Naive B cell (primary cell): ENCODE data around the gene LDLR. TPM values are rescaled to one million over a fixed set of nuclear protein-coding genes. Genes with fewer than 3 reads are reported as not detected.
A peak's percentile ranks its signal among the peaks of the same experiment; 100 is the strongest.
"Not testable (repeated sequence)": the region's sequence is repeated elsewhere in the genome, so short reads cannot be mapped to it uniquely, and the experiment has no call there.

Source experiments
- ATAC-seq, 2 donors: fragments of 150-1000 bp; cut with Tn5 transposase; 2 replicates each; pipeline ENCODE4 v1.10.0; 2021; ENCODE audit warnings: low read depth in 2 of 2, mild to moderate bottlenecking in 2 of 2, moderate library complexity in 2 of 2
- DNase-seq: peaks from one replicate; pipeline ENCODE4 v3.0.0; 2022
- H3K27ac Mint-ChIP-seq, 6 donors: one replicate each; pipeline ENCODE4 v1.8.0; 2020 to 2022; ENCODE audit warnings: mild to moderate bottlenecking in 6 of 6, mixed read lengths in 6 of 6, moderate library complexity in 5 of 6, inconsistent platforms in 2 of 6
- H3K27me3 Mint-ChIP-seq, 3 donors: one replicate each; pipeline ENCODE4 v1.8.0; 2021 to 2022; ENCODE audit warnings: mixed read lengths in 3 of 3, mild to moderate bottlenecking in 1 of 3
- H3K36me3 Mint-ChIP-seq, 2 donors: one replicate each; pipeline ENCODE4 v1.8.0; 2020 to 2022; ENCODE audit warnings: mixed read lengths in 2 of 2, inconsistent platforms in 1 of 2, mild to moderate bottlenecking in 1 of 2
- H3K4me1 Mint-ChIP-seq, 3 donors: one replicate each; pipeline ENCODE4 v1.8.0; 2020 to 2022; ENCODE audit warnings: mixed read lengths in 3 of 3, inconsistent platforms in 1 of 3, mild to moderate bottlenecking in 1 of 3, moderate library complexity in 1 of 3
- H3K4me3 Mint-ChIP-seq, 8 donors: one replicate each; pipeline ENCODE4 v1.8.0; 2020 to 2022; ENCODE audit warnings: mild to moderate bottlenecking in 8 of 8, mixed read lengths in 8 of 8, moderate library complexity in 8 of 8, inconsistent platforms in 2 of 8
- H3K9me3 Mint-ChIP-seq, 7 donors: one replicate each; pipeline ENCODE4 v1.8.0; 2020 to 2022; ENCODE audit warnings: mixed read lengths in 7 of 7, mild to moderate bottlenecking in 5 of 7, inconsistent platforms in 2 of 7, moderate library complexity in 1 of 7
- polyA plus RNA-seq, 6 donors: library from polyadenylated mRNA; unstranded; fragments of 300-500 nt; fragmentation: Illumina TruSeq; gene quantifications; one replicate each; pipeline ENCODE4 v1.2.3, GENCODE V29; 2021; ENCODE audit warnings: low read depth in 6 of 6

Gene LDLR
- polyA plus RNA-seq, 6 donors from 2014 or later, result 0.35 to 2.6 (median 1.0) TPM

- Mint-ChIP-seq H3K36me3 (peaks cover 0 to 6% of the 10 kb centered on the region in 2 donors), H3K27me3 (peaks cover 5 to 7% (median 6%) of the 10 kb centered on the region in 3 donors), H3K27ac (peak overlapping the region in 1 of 6 donors; percentile 80), H3K4me1 (peaks cover 0 to 3% (median 0%) of the 10 kb centered on the region in 3 donors), H3K4me3 (no peak overlapping the region), H3K9me3 (no peaks in the 10 kb centered on the region)
- DNase-seq (no peak), ATAC-seq (no peak)
These were observed 25.8 kb downstream of the LDLR start for GRCh38 chr19:11115042-11115441.

GRCh38 chr19:11115895-11116446 is 26.7 kb downstream of the LDLR start:
- no peak for DNase-seq
- no peak overlapping the region for H3K27ac Mint-ChIP-seq
- H3K9me3 Mint-ChIP-seq, result peaks cover 0 to 2% (median 0%) of the 10 kb centered on the region in 7 donors
- no peak overlapping the region for H3K4me3 Mint-ChIP-seq
- H3K4me1 Mint-ChIP-seq, result peaks cover 0 to 3% (median 0%) of the 10 kb centered on the region in 3 donors
- H3K36me3 Mint-ChIP-seq, result peaks cover 0 to 6% of the 10 kb centered on the region in 2 donors
- peaks cover 5 to 7% (median 6%) of the 10 kb centered on the region in 3 donors for H3K27me3 Mint-ChIP-seq
- ATAC-seq, result no peak

GRCh38 chr19:11116507-11116906 is 27.2 kb downstream of the LDLR start:
- H3K27me3 Mint-ChIP-seq, result peaks cover 6 to 8% (median 7%) of the 10 kb centered on the region in 3 donors
- ATAC-seq (no peak), DNase-seq (no peak)
- no peak overlapping the region for H3K4me3 Mint-ChIP-seq
- H3K4me1 Mint-ChIP-seq, result peaks cover 0 to 3% (median 0%) of the 10 kb centered on the region in 3 donors
- peak overlapping the region in 1 of 6 donors; percentile 39 for H3K27ac Mint-ChIP-seq
- peaks cover 0 to 2% (median 0%) of the 10 kb centered on the region in 7 donors for H3K9me3 Mint-ChIP-seq
- peaks cover 0 to 6% of the 10 kb centered on the region in 2 donors for H3K36me3 Mint-ChIP-seq

GRCh38 chr19:11121963-11122362 is 32.7 kb downstream of the LDLR start:
- H3K36me3 Mint-ChIP-seq, result not testable (repeated sequence)

GRCh38 chr19:11123114-11123513 is 33.9 kb downstream of the LDLR start:
- DNase-seq (no peak), ATAC-seq (no peak)
- peaks cover 0 to 9% (median 8%) of the 10 kb centered on the region in 3 donors for H3K27me3 Mint-ChIP-seq
- no peak overlapping the region for H3K4me3 Mint-ChIP-seq
- peaks cover 0 to 2% (median 0%) of the 10 kb centered on the region in 3 donors for H3K4me1 Mint-ChIP-seq
- H3K27ac Mint-ChIP-seq, result peak overlapping the region in 1 of 6 donors; percentile 80
- H3K36me3 Mint-ChIP-seq, result no peaks in the 10 kb centered on the region
- peaks cover 0 to 2% (median 0%) of the 10 kb centered on the region in 7 donors for H3K9me3 Mint-ChIP-seq

More at GRCh38 chr19:11121963-11122362, 32.7 kb downstream of the LDLR start:
- not testable (repeated sequence) for ATAC-seq, H3K27me3 Mint-ChIP-seq, H3K9me3 Mint-ChIP-seq, DNase-seq, H3K4me3 Mint-ChIP-seq, H3K27ac Mint-ChIP-seq, H3K4me1 Mint-ChIP-seq

- not testable (repeated sequence) for DNase-seq, H3K9me3 Mint-ChIP-seq, H3K27ac Mint-ChIP-seq, H3K4me3 Mint-ChIP-seq, H3K27me3 Mint-ChIP-seq, H3K4me1 Mint-ChIP-seq, H3K36me3 Mint-ChIP-seq, ATAC-seq
These were observed 34.9 kb downstream of the LDLR start for GRCh38 chr19:11124157-11124556.

- Mint-ChIP-seq H3K4me3 (no peak overlapping the region), H3K4me1 (peaks cover 6% of the 10 kb centered on the region in 3 donors), H3K27ac (no peak overlapping the region), H3K27me3 (peaks cover 0 to 9% (median 9%) of the 10 kb centered on the region in 3 donors), H3K9me3 (no peaks in the 10 kb centered on the region), H3K36me3 (no peaks in the 10 kb centered on the region)
- ATAC-seq, result peak; percentile 71 to 79
- peak; percentile 64 for DNase-seq
These were observed 36.9 kb downstream of the LDLR start for GRCh38 chr19:11125994-11126685.

- H3K27me3 Mint-ChIP-seq, result peaks cover 0 to 9% (median 8%) of the 10 kb centered on the region in 3 donors
- no peaks in the 10 kb centered on the region for H3K9me3 Mint-ChIP-seq
- H3K4me3 Mint-ChIP-seq, result no peak overlapping the region
- H3K27ac Mint-ChIP-seq, result no peak overlapping the region
- ATAC-seq (no peak), DNase-seq (no peak)
- no peaks in the 10 kb centered on the region for H3K36me3 Mint-ChIP-seq
- H3K4me1 Mint-ChIP-seq, result peaks cover 6 to 9% (median 7%) of the 10 kb centered on the region in 3 donors
These were observed 38.6 kb downstream of the LDLR start for GRCh38 chr19:11127905-11128304.

GRCh38 chr19:11130824-11131455 is 41.7 kb downstream of the LDLR start:
- peaks cover 6 to 9% (median 7%) of the 10 kb centered on the region in 3 donors for H3K4me1 Mint-ChIP-seq
- H3K9me3 Mint-ChIP-seq, result no peaks in the 10 kb centered on the region
- H3K4me3 Mint-ChIP-seq, result no peak overlapping the region
- ATAC-seq (peak; percentile 90 to 92), DNase-seq (peak; percentile 78)
- H3K27ac Mint-ChIP-seq, result peak overlapping the region in 1 of 6 donors; percentile 26
- H3K36me3 Mint-ChIP-seq, result no peaks in the 10 kb centered on the region
- peaks cover 0 to 9% (median 9%) of the 10 kb centered on the region in 3 donors for H3K27me3 Mint-ChIP-seq

- Mint-ChIP-seq H3K36me3 (no peaks in the 10 kb centered on the region), H3K4me1 (peaks cover 4 to 9% (median 6%) of the 10 kb centered on the region in 3 donors), H3K27me3 (peaks cover 3 to 14% (median 8%) of the 10 kb centered on the region in 3 donors), H3K9me3 (no peaks in the 10 kb centered on the region), H3K4me3 (no peak overlapping the region), H3K27ac (peak overlapping the region in 1 of 6 donors; percentile 26)
- DNase-seq, result no peak
- ATAC-seq, result no peak
These were observed 42.2 kb downstream of the LDLR start for GRCh38 chr19:11131471-11131870.

GRCh38 chr19:11136400-11137101 is 47.3 kb downstream of the LDLR start:
- H3K36me3 Mint-ChIP-seq, result peaks cover 0 to 5% of the 10 kb centered on the region in 2 donors
- H3K27ac Mint-ChIP-seq, result peak overlapping the region in 2 of 6 donors; percentile 59 to 93
- H3K4me1 Mint-ChIP-seq, result peaks cover 13 to 21% (median 14%) of the 10 kb centered on the region in 3 donors
- H3K27me3 Mint-ChIP-seq, result peaks cover 20 to 39% (median 28%) of the 10 kb centered on the region in 3 donors
- H3K4me3 Mint-ChIP-seq, result no peak overlapping the region
- no peaks in the 10 kb centered on the region for H3K9me3 Mint-ChIP-seq
- ATAC-seq (no peak), DNase-seq (no peak)

GRCh38 chr19:11137542-11138384 is 48.5 kb downstream of the LDLR start:
- H3K27ac Mint-ChIP-seq, result no peak overlapping the region
- peaks cover 13 to 21% (median 21%) of the 10 kb centered on the region in 3 donors for H3K4me1 Mint-ChIP-seq
- peaks cover 0 to 5% of the 10 kb centered on the region in 2 donors for H3K36me3 Mint-ChIP-seq
- peak overlapping the region in 5 of 8 donors; percentile 33 to 70 (median 47) for H3K4me3 Mint-ChIP-seq
- H3K9me3 Mint-ChIP-seq, result no peaks in the 10 kb centered on the region
- ATAC-seq, result peak; percentile 20 to 52
- no peak for DNase-seq
- peaks cover 20 to 45% (median 28%) of the 10 kb centered on the region in 3 donors for H3K27me3 Mint-ChIP-seq
